ENCODE data around the gene ANKRD29. TPM values are rescaled to one million over a fixed set of nuclear protein-coding genes. Genes with fewer than 3 reads are reported as not detected.

The ANKRD29 gene
- total RNA-seq, 1 donor = 0.43 TPM

DNA sequence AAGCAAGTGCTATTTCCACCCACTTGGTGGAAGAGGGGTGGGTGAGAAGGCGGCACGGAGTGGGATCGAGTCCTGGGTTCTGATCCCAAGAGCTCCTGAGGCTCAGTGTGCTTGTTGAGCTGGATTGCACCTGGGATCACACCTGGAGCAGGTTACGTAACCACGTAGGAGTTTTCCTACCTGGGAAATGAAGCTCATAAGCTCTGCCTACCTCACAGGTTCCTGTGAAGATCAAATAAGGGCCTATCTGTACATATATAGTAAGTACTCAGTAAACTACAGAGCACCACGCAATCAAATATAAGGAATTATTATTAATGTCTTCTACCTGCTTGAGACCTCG, 87.4 kb downstream of the ANKRD29 start:
- TF ChIP-seq, protein P1, sequence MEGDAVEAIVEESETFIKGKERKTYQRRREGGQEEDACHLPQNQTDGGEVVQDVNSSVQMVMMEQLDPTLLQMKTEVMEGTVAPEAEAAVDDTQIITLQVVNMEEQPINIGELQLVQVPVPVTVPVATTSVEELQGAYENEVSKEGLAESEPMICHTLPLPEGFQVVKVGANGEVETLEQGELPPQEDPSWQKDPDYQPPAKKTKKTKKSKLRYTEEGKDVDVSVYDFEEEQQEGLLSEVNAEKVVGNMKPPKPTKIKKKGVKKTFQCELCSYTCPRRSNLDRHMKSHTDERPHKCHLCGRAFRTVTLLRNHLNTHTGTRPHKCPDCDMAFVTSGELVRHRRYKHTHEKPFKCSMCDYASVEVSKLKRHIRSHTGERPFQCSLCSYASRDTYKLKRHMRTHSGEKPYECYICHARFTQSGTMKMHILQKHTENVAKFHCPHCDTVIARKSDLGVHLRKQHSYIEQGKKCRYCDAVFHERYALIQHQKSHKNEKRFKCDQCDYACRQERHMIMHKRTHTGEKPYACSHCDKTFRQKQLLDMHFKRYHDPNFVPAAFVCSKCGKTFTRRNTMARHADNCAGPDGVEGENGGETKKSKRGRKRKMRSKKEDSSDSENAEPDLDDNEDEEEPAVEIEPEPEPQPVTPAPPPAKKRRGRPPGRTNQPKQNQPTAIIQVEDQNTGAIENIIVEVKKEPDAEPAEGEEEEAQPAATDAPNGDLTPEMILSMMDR (IDR thresholded peaks at IDR 0.05; ENCODE audit: insufficient read depth, low read depth, low read length) = no peak
- DNase-seq (ENCODE audit: low read depth) = no peak
- H3K4me3 ChIP-seq (ENCODE audit: low read depth, low read length) = no peak overlapping the region

DNA sequence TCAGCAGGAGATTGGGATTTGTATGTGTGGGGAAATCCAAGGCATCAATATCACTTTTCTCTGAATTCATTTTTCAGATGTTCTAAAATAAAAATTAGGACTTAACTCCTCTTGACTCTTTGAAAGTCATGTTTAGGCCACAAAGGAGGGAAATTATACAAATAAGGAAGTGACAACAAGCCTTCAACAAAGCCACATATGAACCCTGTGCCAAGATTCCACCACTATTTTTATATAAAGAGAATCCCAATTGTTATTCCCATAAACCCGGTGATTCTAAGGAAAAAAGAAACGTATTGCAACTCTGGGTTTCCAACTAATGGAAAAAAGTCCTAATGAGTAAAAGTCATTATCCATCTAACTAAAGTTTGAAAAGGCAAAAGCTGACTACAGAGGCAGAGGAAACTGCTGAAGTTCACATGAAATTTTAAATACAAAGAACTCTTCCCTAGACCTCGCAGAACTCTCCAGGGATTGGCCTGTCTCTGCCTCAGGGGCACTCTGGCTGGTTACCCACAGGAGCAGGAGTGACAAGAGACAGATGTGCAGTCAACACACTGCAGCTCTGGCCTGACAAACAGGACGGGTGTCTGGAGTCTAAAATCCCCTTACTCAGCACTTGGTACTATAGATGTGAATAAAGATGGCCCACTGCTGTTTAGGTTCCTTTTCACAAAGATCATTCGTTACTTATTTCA, 88.0 kb downstream of the ANKRD29 start:
- TF ChIP-seq, protein P1 (IDR thresholded peaks at IDR 0.05; ENCODE audit: insufficient read depth, low read depth, low read length) = no peak
- peak; percentile 6 for DNase-seq (ENCODE audit: low read depth)
- H3K4me3 ChIP-seq (ENCODE audit: low read depth, low read length) = no peak overlapping the region

DNA sequence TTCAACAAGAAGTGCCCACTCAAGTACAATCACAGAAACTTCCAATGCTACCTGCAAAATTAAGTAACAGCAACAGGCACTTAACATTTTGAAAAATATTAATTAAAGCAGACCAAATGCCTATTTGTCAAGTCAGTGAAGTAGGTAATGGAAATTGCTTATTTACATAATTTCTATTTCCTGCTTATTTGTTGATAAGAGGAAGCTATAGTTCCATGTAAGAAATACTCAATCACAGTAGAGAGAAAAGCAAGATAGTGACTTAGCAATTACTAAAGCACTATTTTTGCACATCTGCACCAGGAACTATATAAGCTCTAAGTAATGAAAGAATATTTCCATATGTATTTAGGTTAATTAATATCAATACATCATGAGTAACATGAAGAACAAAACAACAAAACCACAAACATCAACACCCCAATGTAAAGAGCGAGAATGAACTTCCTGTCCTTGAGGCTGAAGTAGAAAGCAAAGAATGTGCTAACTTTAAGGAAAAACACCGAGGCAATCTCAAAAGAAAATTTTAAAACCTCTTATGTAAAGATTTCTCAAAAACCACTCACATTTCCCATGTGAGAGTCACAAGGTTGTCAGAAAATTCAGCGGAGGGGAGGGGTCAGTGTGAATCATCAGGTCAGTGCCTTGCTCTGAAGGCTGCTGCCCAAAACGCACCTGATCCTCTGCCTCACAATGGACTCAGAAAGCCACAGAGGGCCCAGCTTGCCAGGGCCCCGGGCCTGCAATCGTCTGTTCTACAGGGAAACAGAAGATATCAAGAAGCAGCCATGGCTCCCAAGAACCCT, 88.9 kb downstream of the ANKRD29 start:
- peak; percentile 88 for DNase-seq (ENCODE audit: low read depth)
- no peak overlapping the region for H3K4me3 ChIP-seq (ENCODE audit: low read depth, low read length)
- TF ChIP-seq, protein P1 (IDR thresholded peaks at IDR 0.05; ENCODE audit: insufficient read depth, low read depth, low read length) = no peak

DNA sequence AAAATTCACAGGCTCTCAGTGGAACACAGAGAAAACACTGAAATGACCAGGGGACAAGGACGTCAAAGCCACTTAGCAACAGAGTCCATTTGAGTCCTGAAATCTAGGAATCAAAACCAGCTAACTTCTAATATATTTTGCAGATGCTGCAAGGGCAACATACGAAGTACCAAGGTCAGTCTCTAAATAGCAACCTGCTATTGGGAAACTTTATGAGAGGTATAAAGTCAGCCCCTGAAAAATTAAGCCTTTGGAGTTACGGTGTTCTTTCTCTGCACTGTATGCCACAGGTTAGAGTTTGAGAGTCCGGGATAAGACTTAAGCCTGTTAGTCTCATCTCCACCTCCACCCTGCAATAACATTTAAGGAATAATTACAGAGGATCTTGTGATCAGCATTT, 89.7 kb downstream of the ANKRD29 start:
- H3K4me3 ChIP-seq (ENCODE audit: low read depth, low read length) = no peak overlapping the region
- no peak for DNase-seq (ENCODE audit: low read depth)
- TF ChIP-seq, protein P1 (IDR thresholded peaks at IDR 0.05; ENCODE audit: insufficient read depth, low read depth, low read length) = no peak

DNA sequence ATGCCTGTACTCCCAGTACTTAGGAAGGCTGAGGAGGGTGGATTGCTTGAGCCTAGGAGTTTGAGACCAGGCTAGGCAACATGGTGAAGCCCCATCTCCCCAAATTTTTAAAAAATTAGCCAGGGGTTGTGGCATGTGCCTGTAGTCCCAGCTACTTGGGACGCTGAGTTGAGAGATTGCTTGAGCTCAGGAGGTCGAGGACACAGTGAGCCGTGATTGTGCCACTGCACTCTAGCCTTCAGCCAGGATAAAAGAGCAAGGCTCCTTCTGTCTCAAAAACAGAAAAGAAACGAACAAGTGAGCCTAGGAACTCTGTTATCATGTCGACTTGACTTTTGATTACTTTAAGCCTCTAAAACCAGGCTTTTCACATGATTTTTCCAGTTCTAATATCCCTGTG, 90.1 kb downstream of the ANKRD29 start:
- no peak for DNase-seq (ENCODE audit: low read depth)
- TF ChIP-seq, protein P1 (IDR thresholded peaks at IDR 0.05; ENCODE audit: insufficient read depth, low read depth, low read length) = no peak
- H3K4me3 ChIP-seq (ENCODE audit: low read depth, low read length) = no peak overlapping the region

DNA sequence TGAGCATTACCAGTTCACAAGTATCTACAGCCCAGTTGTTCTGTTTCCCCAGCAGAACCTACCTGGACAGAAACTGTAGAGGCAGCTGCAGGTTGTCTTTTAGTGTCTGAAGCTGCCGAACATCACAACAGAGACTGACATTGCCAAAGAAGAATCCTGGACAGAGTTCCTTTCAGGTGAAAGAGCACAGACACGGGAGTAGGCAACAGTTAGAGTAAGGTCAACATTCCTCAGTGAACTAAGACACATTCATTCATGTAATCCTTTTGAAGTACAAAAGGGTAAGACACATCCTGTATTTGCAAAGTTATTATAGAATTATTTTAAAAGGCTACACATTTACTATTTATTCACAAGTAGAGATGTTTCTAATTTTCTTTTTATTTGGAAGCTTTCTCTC, 90.7 kb downstream of the ANKRD29 start:
- DNase-seq (ENCODE audit: low read depth) = no peak
- TF ChIP-seq, protein P1 (IDR thresholded peaks at IDR 0.05; ENCODE audit: insufficient read depth, low read depth, low read length) = no peak
- no peak overlapping the region for H3K4me3 ChIP-seq (ENCODE audit: low read depth, low read length)

Data from fibroblast of villous mesenchyme (primary cell).